Measurements from ENCODE around the gene RPS25.

DNA sequence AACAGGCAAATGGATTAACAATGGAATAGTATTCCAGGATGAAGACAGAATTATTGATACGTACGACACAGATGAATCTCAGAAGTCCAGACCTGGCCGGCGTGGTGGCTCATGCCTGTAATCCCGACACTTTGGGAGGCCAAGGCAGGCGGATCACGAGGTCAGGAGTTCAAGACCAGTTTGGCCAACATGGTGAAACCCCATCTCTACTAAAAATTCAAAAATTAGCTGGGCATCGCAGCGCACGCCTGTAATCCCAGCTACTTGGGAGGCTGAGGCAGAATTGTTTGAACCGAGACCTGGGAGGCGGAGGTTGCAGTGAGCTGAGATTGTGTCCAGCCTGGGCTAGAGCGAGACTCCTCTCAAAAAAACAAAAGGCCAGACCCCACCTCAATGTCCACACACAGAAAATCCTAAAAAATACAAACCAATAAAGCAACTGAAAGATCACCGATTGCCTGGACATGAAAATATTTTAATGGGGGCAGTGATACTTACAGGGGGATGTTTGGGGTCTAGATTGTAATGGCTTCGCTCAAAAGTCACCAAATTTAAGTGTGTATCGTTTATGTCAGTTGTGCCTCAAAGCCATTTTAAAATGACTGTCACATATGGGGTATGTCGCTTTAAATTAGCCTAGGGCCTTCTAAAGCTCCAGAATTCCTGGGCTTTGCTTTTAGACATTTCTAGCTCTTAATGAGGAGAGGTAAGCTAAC is 3.8 kb downstream of the RPS25 start:
- TF ChIP-seq, protein P1, sequence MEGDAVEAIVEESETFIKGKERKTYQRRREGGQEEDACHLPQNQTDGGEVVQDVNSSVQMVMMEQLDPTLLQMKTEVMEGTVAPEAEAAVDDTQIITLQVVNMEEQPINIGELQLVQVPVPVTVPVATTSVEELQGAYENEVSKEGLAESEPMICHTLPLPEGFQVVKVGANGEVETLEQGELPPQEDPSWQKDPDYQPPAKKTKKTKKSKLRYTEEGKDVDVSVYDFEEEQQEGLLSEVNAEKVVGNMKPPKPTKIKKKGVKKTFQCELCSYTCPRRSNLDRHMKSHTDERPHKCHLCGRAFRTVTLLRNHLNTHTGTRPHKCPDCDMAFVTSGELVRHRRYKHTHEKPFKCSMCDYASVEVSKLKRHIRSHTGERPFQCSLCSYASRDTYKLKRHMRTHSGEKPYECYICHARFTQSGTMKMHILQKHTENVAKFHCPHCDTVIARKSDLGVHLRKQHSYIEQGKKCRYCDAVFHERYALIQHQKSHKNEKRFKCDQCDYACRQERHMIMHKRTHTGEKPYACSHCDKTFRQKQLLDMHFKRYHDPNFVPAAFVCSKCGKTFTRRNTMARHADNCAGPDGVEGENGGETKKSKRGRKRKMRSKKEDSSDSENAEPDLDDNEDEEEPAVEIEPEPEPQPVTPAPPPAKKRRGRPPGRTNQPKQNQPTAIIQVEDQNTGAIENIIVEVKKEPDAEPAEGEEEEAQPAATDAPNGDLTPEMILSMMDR (IDR thresholded peaks at IDR 0.05; ENCODE audit: insufficient read depth, low read length, poor library complexity, severe bottlenecking), result no peak
- no peak for TF ChIP-seq EZH2phosphoT487 (conservative IDR thresholded peaks at IDR 0.05; ENCODE audit: low read length)
